WTC11 (cell line): ENCODE results near the gene NCKAP5.

Experiments
- ATF1 ChIP-seq: sonication (generic); formaldehyde crosslinking; IDR thresholded peaks from 2 replicates; pipeline ENCODE4 v1.8.1; 2023; ENCODE audit warnings: mild to moderate bottlenecking, moderate library complexity, missing genetic modification reagents
- CBFB ChIP-seq: sonication (generic); formaldehyde crosslinking; IDR thresholded peaks from 2 replicates; pipeline ENCODE4 v1.8.1; 2022; ENCODE audit warnings: mild to moderate bottlenecking, low read depth, missing genetic modification reagents
- ETV6 ChIP-seq: sonication (generic); formaldehyde crosslinking; IDR thresholded peaks from 2 replicates; pipeline ENCODE4 v1.8.1; 2022; ENCODE audit warnings: mild to moderate bottlenecking, missing genetic modification reagents
- NR2C2 ChIP-seq: sonication (generic); formaldehyde crosslinking; IDR thresholded peaks from 2 replicates; pipeline ENCODE4 v1.8.0; 2022; ENCODE audit warnings: mild to moderate bottlenecking, missing genetic modification reagents
- SOX15 ChIP-seq: fragments of 250-450 bp; sonication (Bioruptor Pico); IDR thresholded peaks from 2 replicates; pipeline ENCODE4 v1.9.0; 2021; ENCODE audit warnings: mild to moderate bottlenecking
- SP1 ChIP-seq: sonication (generic); formaldehyde crosslinking; conservative IDR thresholded peaks from 2 replicates; pipeline ENCODE4 v1.8.1; 2022; ENCODE audit warnings: missing genetic modification reagents
- TEAD4 ChIP-seq: sonication (generic); formaldehyde crosslinking; IDR thresholded peaks from 2 replicates; pipeline ENCODE4 v1.8.0; 2022; ENCODE audit warnings: mild to moderate bottlenecking, missing genetic modification reagents
- TF ChIP-seq, protein P1 (sequence below): sonication (generic); formaldehyde crosslinking; IDR thresholded peaks from 2 replicates; pipeline ENCODE4 v1.8.1; 2022; ENCODE audit warnings: missing genetic modification reagents, borderline replicate concordance
- TF ChIP-seq, protein P2 (sequence below): fragments of 200-600 bp; IDR thresholded peaks from 2 replicates; pipeline ENCODE4 v1.8.0; 2022; ENCODE audit warnings: antibody characterized with exemption
- TF ChIP-seq, protein P3 (sequence below): sonication (generic); formaldehyde crosslinking; IDR thresholded peaks from 2 replicates; pipeline ENCODE4 v1.8.0; 2022; ENCODE audit warnings: mild to moderate bottlenecking, missing genetic modification reagents
- TF ChIP-seq, protein P4 (sequence below): sonication (generic); formaldehyde crosslinking; IDR thresholded peaks from 2 replicates; pipeline ENCODE4 v1.8.1; 2023; ENCODE audit warnings: mild to moderate bottlenecking, missing genetic modification reagents, moderate library complexity
- TF ChIP-seq, protein P5 (sequence below): sonication (generic); formaldehyde crosslinking; IDR thresholded peaks from 2 replicates; pipeline ENCODE4 v1.8.0; 2022; ENCODE audit warnings: mild to moderate bottlenecking, missing genetic modification reagents
- TF ChIP-seq, protein P6 (sequence below): sonication (generic); formaldehyde crosslinking; IDR thresholded peaks from 2 replicates; pipeline ENCODE4 v1.8.1; 2022; ENCODE audit warnings: mild to moderate bottlenecking, missing genetic modification reagents, moderate library complexity, borderline replicate concordance
- TF ChIP-seq, protein P7 (sequence below): sonication (generic); formaldehyde crosslinking; conservative IDR thresholded peaks from 2 replicates; pipeline ENCODE4 v1.8.1; 2023; ENCODE audit warnings: mild to moderate bottlenecking, low read depth, missing genetic modification reagents, moderate library complexity

DNA sequence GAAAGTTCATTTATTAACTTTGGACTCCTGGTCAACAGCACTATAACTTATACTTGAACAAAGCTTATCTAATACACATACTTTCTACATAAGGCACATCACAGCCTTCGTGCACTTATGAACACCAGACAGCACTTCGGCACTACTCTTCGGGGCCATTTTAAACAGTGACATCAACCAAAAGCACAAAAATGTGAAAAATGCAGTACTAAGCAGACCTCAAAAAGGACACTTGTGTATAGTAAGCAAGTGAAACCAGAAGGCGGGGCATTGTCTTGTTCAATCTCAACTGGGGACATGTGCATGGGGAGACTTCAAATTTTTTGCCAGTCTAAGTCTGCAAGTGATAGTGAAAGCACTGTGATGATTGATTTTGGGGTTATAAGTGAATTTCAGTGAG, 163.0 kb downstream of the NCKAP5 start:
- TF ChIP-seq ATF1 (CRISPR knock-in tag) (no peak), CBFB (CRISPR knock-in tag) (no peak), TEAD4 (CRISPR knock-in tag) (no peak), SOX15 (CRISPR knock-in tag) (no peak), NR2C2 (CRISPR knock-in tag) (no peak), ETV6 (no peak), SP1 (CRISPR knock-in tag) (no peak)
- TF ChIP-seq, protein P1, sequence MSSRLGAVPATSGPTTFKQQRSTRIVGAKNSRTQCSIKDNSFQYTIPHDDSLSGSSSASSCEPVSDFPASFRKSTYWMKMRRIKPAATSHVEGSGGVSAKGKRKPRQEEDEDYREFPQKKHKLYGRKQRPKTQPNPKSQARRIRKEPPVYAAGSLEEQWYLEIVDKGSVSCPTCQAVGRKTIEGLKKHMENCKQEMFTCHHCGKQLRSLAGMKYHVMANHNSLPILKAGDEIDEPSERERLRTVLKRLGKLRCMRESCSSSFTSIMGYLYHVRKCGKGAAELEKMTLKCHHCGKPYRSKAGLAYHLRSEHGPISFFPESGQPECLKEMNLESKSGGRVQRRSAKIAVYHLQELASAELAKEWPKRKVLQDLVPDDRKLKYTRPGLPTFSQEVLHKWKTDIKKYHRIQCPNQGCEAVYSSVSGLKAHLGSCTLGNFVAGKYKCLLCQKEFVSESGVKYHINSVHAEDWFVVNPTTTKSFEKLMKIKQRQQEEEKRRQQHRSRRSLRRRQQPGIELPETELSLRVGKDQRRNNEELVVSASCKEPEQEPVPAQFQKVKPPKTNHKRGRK (CRISPR knock-in tag), result no peak
- TF ChIP-seq, protein P2, sequence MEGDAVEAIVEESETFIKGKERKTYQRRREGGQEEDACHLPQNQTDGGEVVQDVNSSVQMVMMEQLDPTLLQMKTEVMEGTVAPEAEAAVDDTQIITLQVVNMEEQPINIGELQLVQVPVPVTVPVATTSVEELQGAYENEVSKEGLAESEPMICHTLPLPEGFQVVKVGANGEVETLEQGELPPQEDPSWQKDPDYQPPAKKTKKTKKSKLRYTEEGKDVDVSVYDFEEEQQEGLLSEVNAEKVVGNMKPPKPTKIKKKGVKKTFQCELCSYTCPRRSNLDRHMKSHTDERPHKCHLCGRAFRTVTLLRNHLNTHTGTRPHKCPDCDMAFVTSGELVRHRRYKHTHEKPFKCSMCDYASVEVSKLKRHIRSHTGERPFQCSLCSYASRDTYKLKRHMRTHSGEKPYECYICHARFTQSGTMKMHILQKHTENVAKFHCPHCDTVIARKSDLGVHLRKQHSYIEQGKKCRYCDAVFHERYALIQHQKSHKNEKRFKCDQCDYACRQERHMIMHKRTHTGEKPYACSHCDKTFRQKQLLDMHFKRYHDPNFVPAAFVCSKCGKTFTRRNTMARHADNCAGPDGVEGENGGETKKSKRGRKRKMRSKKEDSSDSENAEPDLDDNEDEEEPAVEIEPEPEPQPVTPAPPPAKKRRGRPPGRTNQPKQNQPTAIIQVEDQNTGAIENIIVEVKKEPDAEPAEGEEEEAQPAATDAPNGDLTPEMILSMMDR, result no peak
- TF ChIP-seq, protein P3, sequence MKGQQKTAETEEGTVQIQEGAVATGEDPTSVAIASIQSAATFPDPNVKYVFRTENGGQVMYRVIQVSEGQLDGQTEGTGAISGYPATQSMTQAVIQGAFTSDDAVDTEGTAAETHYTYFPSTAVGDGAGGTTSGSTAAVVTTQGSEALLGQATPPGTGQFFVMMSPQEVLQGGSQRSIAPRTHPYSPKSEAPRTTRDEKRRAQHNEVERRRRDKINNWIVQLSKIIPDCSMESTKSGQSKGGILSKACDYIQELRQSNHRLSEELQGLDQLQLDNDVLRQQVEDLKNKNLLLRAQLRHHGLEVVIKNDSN, result no peak
- TF ChIP-seq, protein P4, sequence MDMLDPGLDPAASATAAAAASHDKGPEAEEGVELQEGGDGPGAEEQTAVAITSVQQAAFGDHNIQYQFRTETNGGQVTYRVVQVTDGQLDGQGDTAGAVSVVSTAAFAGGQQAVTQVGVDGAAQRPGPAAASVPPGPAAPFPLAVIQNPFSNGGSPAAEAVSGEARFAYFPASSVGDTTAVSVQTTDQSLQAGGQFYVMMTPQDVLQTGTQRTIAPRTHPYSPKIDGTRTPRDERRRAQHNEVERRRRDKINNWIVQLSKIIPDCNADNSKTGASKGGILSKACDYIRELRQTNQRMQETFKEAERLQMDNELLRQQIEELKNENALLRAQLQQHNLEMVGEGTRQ, result no peak
- TF ChIP-seq, protein P5, sequence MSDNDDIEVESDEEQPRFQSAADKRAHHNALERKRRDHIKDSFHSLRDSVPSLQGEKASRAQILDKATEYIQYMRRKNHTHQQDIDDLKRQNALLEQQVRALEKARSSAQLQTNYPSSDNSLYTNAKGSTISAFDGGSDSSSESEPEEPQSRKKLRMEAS, result no peak
- TF ChIP-seq, protein P6, sequence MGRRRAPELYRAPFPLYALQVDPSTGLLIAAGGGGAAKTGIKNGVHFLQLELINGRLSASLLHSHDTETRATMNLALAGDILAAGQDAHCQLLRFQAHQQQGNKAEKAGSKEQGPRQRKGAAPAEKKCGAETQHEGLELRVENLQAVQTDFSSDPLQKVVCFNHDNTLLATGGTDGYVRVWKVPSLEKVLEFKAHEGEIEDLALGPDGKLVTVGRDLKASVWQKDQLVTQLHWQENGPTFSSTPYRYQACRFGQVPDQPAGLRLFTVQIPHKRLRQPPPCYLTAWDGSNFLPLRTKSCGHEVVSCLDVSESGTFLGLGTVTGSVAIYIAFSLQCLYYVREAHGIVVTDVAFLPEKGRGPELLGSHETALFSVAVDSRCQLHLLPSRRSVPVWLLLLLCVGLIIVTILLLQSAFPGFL (CRISPR knock-in tag), result no peak
- TF ChIP-seq, protein P7, sequence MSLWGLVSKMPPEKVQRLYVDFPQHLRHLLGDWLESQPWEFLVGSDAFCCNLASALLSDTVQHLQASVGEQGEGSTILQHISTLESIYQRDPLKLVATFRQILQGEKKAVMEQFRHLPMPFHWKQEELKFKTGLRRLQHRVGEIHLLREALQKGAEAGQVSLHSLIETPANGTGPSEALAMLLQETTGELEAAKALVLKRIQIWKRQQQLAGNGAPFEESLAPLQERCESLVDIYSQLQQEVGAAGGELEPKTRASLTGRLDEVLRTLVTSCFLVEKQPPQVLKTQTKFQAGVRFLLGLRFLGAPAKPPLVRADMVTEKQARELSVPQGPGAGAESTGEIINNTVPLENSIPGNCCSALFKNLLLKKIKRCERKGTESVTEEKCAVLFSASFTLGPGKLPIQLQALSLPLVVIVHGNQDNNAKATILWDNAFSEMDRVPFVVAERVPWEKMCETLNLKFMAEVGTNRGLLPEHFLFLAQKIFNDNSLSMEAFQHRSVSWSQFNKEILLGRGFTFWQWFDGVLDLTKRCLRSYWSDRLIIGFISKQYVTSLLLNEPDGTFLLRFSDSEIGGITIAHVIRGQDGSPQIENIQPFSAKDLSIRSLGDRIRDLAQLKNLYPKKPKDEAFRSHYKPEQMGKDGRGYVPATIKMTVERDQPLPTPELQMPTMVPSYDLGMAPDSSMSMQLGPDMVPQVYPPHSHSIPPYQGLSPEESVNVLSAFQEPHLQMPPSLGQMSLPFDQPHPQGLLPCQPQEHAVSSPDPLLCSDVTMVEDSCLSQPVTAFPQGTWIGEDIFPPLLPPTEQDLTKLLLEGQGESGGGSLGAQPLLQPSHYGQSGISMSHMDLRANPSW (CRISPR knock-in tag), result no peak
